HEK293 (cell line): Measurements from ENCODE around the gene BTN2A1.
"Not testable (repeated sequence)": the region's sequence is repeated elsewhere in the genome, so short reads cannot be mapped to it uniquely, and the experiment has no call there.

Experiments
- CTCF ChIA-PET: fragments of 350-600 bp; formaldehyde crosslinking; extraction: SDS; loops from one replicate; lab custom pipeline; 2021; ENCODE audit warnings: antibody characterized with exemption; lab: Yijun Ruan, JAX
- POLR2A ChIA-PET: fragments of 300-600 bp; formaldehyde crosslinking; extraction: SDS; loops from one replicate; lab custom pipeline; 2020; ENCODE audit warnings: antibody characterized with exemption, inconsistent platforms; lab: Yijun Ruan, JAX
- H3K27ac ChIP-seq: fragments of 200-500 bp; sonication (Bioruptor generic); 2 replicates; pipeline ENCODE4 v1.5.1; 2014; ENCODE audit warnings: low read depth, low read length, control low read depth, inconsistent platforms; ENCODE audit errors: extremely low read depth
- H3K36me3 ChIP-seq, 2 experiments: fragments of 200-500 bp in 1 of 2; sonication (Bioruptor generic) in 1 of 2; 1 replicate in 1 of 2; 2 replicates in 1 of 2; pipeline ENCODE4 v1.5.1; 2014 to 2017; ENCODE audit warnings: inconsistent platforms in 2 of 2, low read length in 2 of 2; ENCODE audit not compliant: control insufficient read depth in 2 of 2, insufficient read depth in 1 of 2
- H3K4me1 ChIP-seq: fragments of 200-500 bp; sonication (Bioruptor generic); 2 replicates; pipeline ENCODE4 v1.5.1; 2014; ENCODE audit warnings: mild to moderate bottlenecking, low read length, inconsistent platforms; ENCODE audit not compliant: control insufficient read depth, insufficient read depth
- H3K4me3 ChIP-seq: 2 replicates; pipeline ENCODE4 v1.5.1; 2011; ENCODE audit warnings: low read depth, mild to moderate bottlenecking, control low read depth, low read length, moderate library complexity
- H3K9me3 ChIP-seq: fragments of 200-500 bp; sonication (Bioruptor generic); 2 replicates; pipeline ENCODE4 v1.5.1; 2014; ENCODE audit warnings: low read depth, low read length, inconsistent platforms; ENCODE audit not compliant: control insufficient read depth, insufficient read depth
- GFI1B ChIP-seq: fragments of 450-650 bp; formaldehyde crosslinking; IDR thresholded peaks from 2 replicates; pipeline ENCODE4 v1.5.1; 2016; ENCODE audit warnings: missing biosample characterization, missing genetic modification characterization
- PRDM10 ChIP-seq: fragments of 450-650 bp; formaldehyde crosslinking; IDR thresholded peaks from 2 replicates; pipeline ENCODE4 v1.5.1; 2016; ENCODE audit warnings: missing biosample characterization, missing genetic modification characterization
- YY1 ChIP-seq: fragments of 450-650 bp; formaldehyde crosslinking; IDR thresholded peaks from 2 replicates; pipeline ENCODE4 v1.5.1; 2018; ENCODE audit warnings: missing biosample characterization, missing genetic modification characterization
- ZBTB17 ChIP-seq: fragments of 450-650 bp; formaldehyde crosslinking; IDR thresholded peaks from 2 replicates; pipeline ENCODE4 v1.5.1; 2016; ENCODE audit warnings: missing biosample characterization, missing genetic modification characterization
- ZBTB48 ChIP-seq: fragments of 450-650 bp; formaldehyde crosslinking; IDR thresholded peaks from 2 replicates; pipeline ENCODE4 v1.5.1; 2016; ENCODE audit warnings: missing biosample characterization, missing genetic modification characterization
- ZFP69B ChIP-seq: fragments of 450-650 bp; formaldehyde crosslinking; IDR thresholded peaks from 2 replicates; pipeline ENCODE4 v1.5.1; 2016; ENCODE audit warnings: missing biosample characterization, missing genetic modification characterization
- ZNF2 ChIP-seq: fragments of 450-650 bp; formaldehyde crosslinking; IDR thresholded peaks from 2 replicates; pipeline ENCODE4 v1.5.1; 2016; ENCODE audit warnings: missing biosample characterization, missing genetic modification characterization
- ZNF48 ChIP-seq: fragments of 450-650 bp; formaldehyde crosslinking; IDR thresholded peaks from 2 replicates; pipeline ENCODE4 v1.5.1; 2016; ENCODE audit warnings: missing biosample characterization, missing genetic modification characterization
- ZNF529 ChIP-seq: fragments of 450-650 bp; formaldehyde crosslinking; IDR thresholded peaks from 2 replicates; pipeline ENCODE4 v1.5.1; 2017; ENCODE audit warnings: missing genetic modification characterization, missing biosample characterization; ENCODE audit not compliant: insufficient replicate concordance
- ZNF571 ChIP-seq: fragments of 450-650 bp; formaldehyde crosslinking; IDR thresholded peaks from 2 replicates; pipeline ENCODE4 v1.5.0; 2017; ENCODE audit warnings: missing biosample characterization, missing genetic modification characterization
- ZNF785 ChIP-seq: fragments of 450-650 bp; formaldehyde crosslinking; IDR thresholded peaks from 2 replicates; pipeline ENCODE4 v1.5.1; 2016; ENCODE audit warnings: missing biosample characterization, missing genetic modification characterization
- ZSCAN30 ChIP-seq: fragments of 450-650 bp; IDR thresholded peaks from 2 replicates; pipeline ENCODE4 v1.5.1; 2018; ENCODE audit warnings: missing biosample characterization, mild to moderate bottlenecking, missing genetic modification characterization, moderate library complexity
- TF ChIP-seq, protein P1 (sequence below): fragments of 450-650 bp; formaldehyde crosslinking; IDR thresholded peaks from 2 replicates; pipeline ENCODE4 v1.5.1; 2016; ENCODE audit warnings: missing biosample characterization, missing genetic modification characterization, low read depth
- TF ChIP-seq, protein P2 (sequence below): fragments of 450-650 bp; formaldehyde crosslinking; IDR thresholded peaks from 2 replicates; pipeline ENCODE4 v1.5.0; 2017; ENCODE audit warnings: missing biosample characterization, missing genetic modification characterization, borderline replicate concordance

BTN2A1 gene

GRCh38 chr6:26432627-26433201 is 25.0 kb upstream of the BTN2A1 start (continued):
- TF ChIP-seq, protein P1, sequence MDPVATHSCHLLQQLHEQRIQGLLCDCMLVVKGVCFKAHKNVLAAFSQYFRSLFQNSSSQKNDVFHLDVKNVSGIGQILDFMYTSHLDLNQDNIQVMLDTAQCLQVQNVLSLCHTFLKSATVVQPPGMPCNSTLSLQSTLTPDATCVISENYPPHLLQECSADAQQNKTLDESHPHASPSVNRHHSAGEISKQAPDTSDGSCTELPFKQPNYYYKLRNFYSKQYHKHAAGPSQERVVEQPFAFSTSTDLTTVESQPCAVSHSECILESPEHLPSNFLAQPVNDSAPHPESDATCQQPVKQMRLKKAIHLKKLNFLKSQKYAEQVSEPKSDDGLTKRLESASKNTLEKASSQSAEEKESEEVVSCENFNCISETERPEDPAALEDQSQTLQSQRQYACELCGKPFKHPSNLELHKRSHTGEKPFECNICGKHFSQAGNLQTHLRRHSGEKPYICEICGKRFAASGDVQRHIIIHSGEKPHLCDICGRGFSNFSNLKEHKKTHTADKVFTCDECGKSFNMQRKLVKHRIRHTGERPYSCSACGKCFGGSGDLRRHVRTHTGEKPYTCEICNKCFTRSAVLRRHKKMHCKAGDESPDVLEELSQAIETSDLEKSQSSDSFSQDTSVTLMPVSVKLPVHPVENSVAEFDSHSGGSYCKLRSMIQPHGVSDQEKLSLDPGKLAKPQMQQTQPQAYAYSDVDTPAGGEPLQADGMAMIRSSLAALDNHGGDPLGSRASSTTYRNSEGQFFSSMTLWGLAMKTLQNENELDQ (tag by site-specific recombination): no peak
- TF ChIP-seq ZFP69B (tag by site-specific recombination) (no peak), ZNF2 (no peak), ZBTB17 (tag by site-specific recombination) (no peak), ZNF571 (tag by site-specific recombination) (no peak), ZNF785 (tag by site-specific recombination) (no peak), ZBTB48 (tag by site-specific recombination) (no peak), PRDM10 (tag by site-specific recombination) (no peak), ZNF529 (tag by site-specific recombination) (no peak)
- TF ChIP-seq, protein P2, sequence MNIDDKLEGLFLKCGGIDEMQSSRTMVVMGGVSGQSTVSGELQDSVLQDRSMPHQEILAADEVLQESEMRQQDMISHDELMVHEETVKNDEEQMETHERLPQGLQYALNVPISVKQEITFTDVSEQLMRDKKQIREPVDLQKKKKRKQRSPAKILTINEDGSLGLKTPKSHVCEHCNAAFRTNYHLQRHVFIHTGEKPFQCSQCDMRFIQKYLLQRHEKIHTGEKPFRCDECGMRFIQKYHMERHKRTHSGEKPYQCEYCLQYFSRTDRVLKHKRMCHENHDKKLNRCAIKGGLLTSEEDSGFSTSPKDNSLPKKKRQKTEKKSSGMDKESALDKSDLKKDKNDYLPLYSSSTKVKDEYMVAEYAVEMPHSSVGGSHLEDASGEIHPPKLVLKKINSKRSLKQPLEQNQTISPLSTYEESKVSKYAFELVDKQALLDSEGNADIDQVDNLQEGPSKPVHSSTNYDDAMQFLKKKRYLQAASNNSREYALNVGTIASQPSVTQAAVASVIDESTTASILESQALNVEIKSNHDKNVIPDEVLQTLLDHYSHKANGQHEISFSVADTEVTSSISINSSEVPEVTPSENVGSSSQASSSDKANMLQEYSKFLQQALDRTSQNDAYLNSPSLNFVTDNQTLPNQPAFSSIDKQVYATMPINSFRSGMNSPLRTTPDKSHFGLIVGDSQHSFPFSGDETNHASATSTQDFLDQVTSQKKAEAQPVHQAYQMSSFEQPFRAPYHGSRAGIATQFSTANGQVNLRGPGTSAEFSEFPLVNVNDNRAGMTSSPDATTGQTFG (tag by site-specific recombination): no peak

- CTCF ChIA-PET: interaction anchor here (0.7 kb wide), 2 partner anchors 60 to 122 kb away, joined by 3 read pairs; no protein-coding TSS in a partner anchor
- H3K4me3 ChIP-seq, H3K27ac ChIP-seq, H3K4me1 ChIP-seq, POLR2A ChIA-PET, H3K9me3 ChIP-seq: not testable (repeated sequence)
- H3K36me3 ChIP-seq: peaks cover 4 to 41% of the 10 kb centered on the region in 2 experiments; a peak in 2 of 3 replicates
Measured at GRCh38 chr6:26433680-26434079, 24.1 kb upstream of the BTN2A1 start.

- TF ChIP-seq ZNF48 (tag by site-specific recombination): no peak
- TF ChIP-seq ZSCAN30: no peak
- no peak for TF ChIP-seq ZBTB48 (tag by site-specific recombination)
- no peak for TF ChIP-seq GFI1B (tag by site-specific recombination)
- TF ChIP-seq YY1 (tag by site-specific recombination): no peak
- Histone ChIP-seq H3K9me3 (no peaks in the 10 kb centered on the region), H3K4me3 (no peak overlapping the region), H3K27ac (no peak overlapping the region), H3K4me1 (no peaks in the 10 kb centered on the region), H3K36me3 (peaks cover 0 to 18% of the 10 kb centered on the region in 2 experiments; a peak in 1 of 3 replicates)
- ChIA-PET CTCF (interaction anchor here (0.7 kb wide), 1 partner anchor 16 kb away, joined by 3 read pairs; no protein-coding TSS in a partner anchor), POLR2A (interaction anchor here (0.7 kb wide), 1 partner anchor 72 kb away, joined by 6 read pairs; no protein-coding TSS in a partner anchor)
Measured at GRCh38 chr6:26436018-26436417, 21.7 kb upstream of the BTN2A1 start.
